Gastroesophageal sphincter (tissue), 3 donors: Measurements from ENCODE around the gene NAGS.

Experiments
- POLR2A ChIP-seq, 2 donors: fragments of 450-650 bp; IDR thresholded peaks; one replicate each; pipeline ENCODE4 v1.6.1; 2017; ENCODE audit warnings: antibody characterized with exemption in 2 of 2, mild to moderate bottlenecking in 2 of 2, moderate library complexity in 1 of 2
- TF ChIP-seq, protein P1 (sequence below), 4 experiments: fragments of 200-600 bp in 2 of 4; fragments of 450-650 bp in 2 of 4; sonication (generic) in 1 of 4; IDR thresholded peaks; one replicate each; pipeline ENCODE4 v1.5.1; 2017 to 2019; ENCODE audit warnings: antibody characterized with exemption in 4 of 4, mild to moderate bottlenecking in 2 of 4, moderate library complexity in 2 of 4

DNA sequence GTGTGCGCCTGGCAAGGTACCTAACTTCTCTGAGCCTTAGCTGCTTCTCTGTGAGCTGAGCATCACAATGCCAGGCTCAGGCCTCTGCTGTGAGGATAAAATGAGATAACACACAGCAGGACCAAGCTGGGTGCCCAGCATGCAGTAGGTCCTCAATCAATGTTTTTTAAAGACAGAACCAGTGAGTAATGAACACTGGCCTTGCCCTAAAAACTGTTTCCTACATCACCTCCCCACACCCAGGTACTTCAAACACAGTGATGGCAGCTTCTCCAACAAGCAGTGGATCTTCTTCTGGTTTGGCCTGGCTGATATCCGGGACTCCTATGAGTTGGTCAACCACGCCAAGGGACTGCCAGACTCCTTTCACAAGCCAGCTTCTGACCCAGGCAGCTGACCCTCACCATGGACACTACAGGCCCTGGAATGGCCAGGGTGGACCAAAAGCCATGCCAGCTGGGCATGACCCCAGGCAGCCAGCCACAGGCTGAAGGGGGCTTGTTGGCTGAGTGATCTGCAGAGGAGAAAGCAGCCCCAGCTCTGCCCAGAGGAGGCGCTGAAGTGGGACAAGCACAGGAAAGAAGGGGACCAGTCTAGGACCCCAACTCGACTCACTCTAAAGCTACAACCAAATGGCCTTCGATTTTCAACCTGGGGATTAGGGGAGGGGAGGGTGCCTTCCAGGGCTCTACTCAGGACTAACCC is 3.9 kb downstream of the NAGS start:
- TF ChIP-seq, protein P1, sequence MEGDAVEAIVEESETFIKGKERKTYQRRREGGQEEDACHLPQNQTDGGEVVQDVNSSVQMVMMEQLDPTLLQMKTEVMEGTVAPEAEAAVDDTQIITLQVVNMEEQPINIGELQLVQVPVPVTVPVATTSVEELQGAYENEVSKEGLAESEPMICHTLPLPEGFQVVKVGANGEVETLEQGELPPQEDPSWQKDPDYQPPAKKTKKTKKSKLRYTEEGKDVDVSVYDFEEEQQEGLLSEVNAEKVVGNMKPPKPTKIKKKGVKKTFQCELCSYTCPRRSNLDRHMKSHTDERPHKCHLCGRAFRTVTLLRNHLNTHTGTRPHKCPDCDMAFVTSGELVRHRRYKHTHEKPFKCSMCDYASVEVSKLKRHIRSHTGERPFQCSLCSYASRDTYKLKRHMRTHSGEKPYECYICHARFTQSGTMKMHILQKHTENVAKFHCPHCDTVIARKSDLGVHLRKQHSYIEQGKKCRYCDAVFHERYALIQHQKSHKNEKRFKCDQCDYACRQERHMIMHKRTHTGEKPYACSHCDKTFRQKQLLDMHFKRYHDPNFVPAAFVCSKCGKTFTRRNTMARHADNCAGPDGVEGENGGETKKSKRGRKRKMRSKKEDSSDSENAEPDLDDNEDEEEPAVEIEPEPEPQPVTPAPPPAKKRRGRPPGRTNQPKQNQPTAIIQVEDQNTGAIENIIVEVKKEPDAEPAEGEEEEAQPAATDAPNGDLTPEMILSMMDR (IDR thresholded peaks at IDR 0.05): no peak
- no peak for TF ChIP-seq POLR2A (IDR thresholded peaks at IDR 0.05)
